Activated CD8-positive, alpha-beta memory T cell treated with anti-CD3 and anti-CD28 coated beads, Interleukin-2, amount 50 U/mL, for 1 hour (primary cell): ENCODE measurements around the gene ATP5MC2.
"Not testable (repeated sequence)": the region's sequence is repeated elsewhere in the genome, so short reads cannot be mapped to it uniquely, and the experiment has no call there.

Experiments
- DNase-seq: peaks from one replicate; pipeline ENCODE4 v3.0.0-alpha.2; 2020; ENCODE audit errors: extremely low read depth

The ATP5MC2 gene

DNA sequence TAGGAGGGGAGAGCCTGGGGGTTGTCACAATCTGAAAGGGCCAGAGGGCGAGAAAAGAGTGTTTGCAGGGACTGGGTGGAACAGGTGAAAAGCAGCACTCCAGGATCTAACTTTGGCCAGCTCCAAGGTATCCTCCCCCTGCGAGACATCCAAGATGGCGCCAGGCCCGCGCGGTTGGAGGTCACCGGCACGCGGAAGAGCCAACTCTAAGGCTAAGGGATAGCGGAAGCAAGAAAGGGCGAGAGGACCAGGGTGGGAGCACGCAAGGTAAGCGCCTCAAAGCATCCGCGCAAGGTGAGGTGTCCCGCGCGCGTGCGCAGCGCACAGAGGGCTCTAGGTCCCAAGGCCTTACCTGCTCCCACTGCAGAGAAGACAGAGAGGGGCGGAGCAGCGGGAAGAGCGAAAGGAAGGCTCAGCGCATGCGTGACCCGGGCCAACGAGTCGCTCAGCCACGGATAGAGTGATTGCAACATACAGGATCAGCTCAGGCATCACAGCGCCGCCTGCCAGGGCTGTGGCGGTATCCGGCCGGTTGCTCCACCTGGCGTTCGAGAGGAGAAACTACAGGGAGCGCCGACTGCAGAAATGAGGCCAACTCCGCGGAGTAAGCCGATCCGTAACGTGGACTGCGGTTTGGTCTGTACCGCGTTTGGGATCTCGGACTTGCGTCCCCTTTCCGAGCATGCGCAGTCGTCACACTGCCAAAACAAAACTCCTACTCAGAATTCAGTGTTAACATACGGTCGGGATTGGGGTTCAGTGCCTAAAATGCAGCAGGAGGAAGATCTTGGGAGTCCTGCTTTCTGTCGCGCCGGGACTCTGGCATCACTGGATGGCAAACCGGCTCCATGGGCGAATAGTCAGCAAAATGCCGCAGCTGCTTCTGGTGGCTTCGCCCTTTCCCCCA is at the start of gene ATP5MC2:
Gene ATP5MC2, minus strand, starts transcription at position 383 of the 907 bp plus-strand sequence. CDS start 3,469 bp downstream, outside the sequence.
- DNase-seq, result peak; percentile 92

- no peak for DNase-seq
Observed at GRCh38 chr12:53722450-53723041, 46.7 kb upstream of the ATP5MC2 start.

GRCh38 chr12:53720946-53721345 is 45.1 kb upstream of the ATP5MC2 start:
- DNase-seq, result no peak

GRCh38 chr12:53719649-53720048 is 43.8 kb upstream of the ATP5MC2 start:
- no peak for DNase-seq

- not testable (repeated sequence) for DNase-seq
Observed at GRCh38 chr12:53718567-53718966, 42.7 kb upstream of the ATP5MC2 start.

- DNase-seq, result no peak
Observed at GRCh38 chr12:53717319-53717718, 41.4 kb upstream of the ATP5MC2 start.

- DNase-seq, result no peak
Observed at GRCh38 chr12:53714004-53714403, 38.1 kb upstream of the ATP5MC2 start.

GRCh38 chr12:53713516-53713915 is 37.6 kb upstream of the ATP5MC2 start:
- no peak for DNase-seq

DNA sequence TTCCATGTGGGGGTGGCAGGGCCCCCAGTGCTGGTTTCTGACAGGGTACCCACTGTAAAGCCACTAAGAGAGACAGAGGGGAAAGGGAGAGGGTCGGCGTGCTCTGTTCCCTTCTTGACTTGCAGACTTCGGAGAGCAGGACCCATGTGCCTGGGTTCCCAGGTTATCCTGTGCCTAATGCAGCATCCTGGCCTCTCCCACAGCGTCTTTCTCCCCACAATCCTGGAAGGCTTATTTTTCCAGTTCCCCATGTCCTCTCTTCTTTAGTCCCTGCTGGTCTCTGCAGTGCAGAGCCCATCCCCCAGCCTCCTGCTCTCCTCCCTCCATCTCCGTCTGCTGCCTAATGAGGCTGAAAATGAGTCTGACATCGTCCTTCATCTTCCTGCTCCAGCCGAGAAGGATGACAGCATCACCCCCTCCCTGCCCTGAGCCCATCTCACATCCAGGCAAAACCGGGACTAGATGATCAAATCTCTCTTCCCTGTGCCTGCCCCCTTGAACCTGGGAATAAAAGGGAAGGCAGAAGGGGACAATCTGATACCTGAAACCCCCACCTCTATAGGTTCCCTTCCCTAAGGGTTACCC is 36.3 kb upstream of the ATP5MC2 start:
- DNase-seq, result no peak

GRCh38 chr12:53710091-53710490 is 34.2 kb upstream of the ATP5MC2 start:
- no peak for DNase-seq

DNA sequence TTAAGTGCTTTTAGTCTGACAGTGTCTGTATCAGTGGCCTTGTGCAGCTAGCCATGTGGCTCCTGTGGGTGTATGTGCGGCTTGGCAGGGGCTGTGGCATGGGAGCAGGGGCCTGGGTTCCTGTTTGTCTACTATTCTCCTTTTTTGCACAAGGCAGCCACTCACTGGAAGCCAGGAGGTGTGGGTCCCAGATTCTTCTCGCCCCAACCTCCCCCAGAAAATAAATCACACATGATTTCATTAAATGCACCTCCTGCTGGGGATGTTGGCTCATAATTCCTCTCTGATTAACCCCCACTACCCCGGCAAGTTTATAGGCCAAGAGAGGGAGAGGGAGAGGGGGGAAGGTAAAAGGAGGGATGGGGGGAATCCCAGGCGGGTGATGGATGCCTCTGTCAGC is 33.8 kb upstream of the ATP5MC2 start:
- DNase-seq, result no peak

- no peak for DNase-seq
Observed at GRCh38 chr12:53706080-53706479, 30.2 kb upstream of the ATP5MC2 start.

DNA sequence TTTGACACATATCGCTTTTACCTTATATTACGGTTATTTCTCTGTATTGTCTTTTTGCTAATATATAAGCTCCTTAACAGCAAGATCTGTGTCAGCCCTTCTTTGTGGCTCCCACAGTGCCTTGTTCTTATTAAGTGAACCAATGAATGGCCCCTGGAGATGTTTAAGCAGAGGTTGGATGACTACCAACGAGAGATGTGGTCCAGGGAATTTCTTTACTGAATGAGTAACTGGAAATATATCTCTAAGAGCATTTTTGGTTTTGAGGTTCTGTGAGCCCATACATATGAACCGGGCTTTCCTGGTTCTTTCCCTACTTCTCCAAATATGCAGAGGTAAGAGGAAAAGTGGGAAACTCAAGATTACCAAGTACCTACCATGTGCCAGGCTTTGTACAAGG is 27.9 kb upstream of the ATP5MC2 start:
- DNase-seq, result no peak

DNA sequence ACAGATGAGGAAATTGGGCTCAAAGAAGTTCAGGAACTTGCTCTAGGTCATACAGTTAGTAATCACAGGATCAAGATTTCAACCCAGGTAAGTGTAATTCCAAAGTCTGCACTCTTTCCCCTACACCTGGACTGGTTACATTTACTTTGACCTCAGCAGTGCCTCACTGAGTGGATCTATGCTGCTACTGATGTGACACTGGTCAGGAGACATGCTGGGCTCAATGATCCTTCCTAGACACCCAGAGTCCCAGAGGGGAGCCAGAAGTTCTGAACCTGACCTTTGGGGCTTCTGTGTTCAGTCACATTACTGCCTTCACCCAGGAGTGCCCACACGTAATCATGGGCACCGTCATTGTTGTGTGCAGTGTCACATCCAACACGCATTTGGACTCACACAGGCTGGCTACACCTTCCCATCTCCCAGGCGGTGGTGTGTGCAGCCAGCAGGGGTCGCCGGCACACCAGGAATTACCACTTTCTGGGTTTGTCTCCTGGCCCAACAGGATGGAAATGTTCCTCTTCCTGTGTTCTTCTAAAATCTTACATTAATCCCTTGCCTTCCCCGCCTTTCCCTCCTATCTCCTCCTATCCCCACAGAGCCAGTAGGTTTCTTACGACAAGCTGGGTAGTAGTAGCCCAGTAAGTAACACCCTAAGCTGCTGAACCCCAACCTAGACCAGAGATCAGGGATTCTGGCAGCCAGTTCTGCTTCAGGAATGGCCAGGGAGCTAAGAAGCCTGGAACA is 25.8 kb upstream of the ATP5MC2 start:
- peak; percentile 19 for DNase-seq

GRCh38 chr12:53700567-53700966 is 24.7 kb upstream of the ATP5MC2 start:
- no peak for DNase-seq

DNA sequence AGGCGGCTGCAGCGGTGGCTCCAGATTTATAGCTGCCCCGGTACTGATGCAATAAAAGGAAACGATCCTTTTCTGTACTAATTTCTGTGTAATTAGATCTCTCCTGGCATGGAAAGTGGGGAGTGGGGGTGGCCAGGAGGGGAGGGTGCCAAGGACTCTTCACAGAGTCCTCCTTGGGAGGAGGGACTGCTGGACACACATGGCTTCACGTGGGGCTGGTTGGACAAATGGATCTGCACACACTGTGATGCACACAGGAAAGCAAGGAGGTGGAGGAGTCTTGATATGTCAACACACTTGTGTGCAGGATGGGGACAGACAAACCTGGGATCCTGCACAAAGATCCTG is 23.8 kb upstream of the ATP5MC2 start:
- no peak for DNase-seq

GRCh38 chr12:53698948-53699677 is 23.2 kb upstream of the ATP5MC2 start:
- DNase-seq, result no peak

DNA sequence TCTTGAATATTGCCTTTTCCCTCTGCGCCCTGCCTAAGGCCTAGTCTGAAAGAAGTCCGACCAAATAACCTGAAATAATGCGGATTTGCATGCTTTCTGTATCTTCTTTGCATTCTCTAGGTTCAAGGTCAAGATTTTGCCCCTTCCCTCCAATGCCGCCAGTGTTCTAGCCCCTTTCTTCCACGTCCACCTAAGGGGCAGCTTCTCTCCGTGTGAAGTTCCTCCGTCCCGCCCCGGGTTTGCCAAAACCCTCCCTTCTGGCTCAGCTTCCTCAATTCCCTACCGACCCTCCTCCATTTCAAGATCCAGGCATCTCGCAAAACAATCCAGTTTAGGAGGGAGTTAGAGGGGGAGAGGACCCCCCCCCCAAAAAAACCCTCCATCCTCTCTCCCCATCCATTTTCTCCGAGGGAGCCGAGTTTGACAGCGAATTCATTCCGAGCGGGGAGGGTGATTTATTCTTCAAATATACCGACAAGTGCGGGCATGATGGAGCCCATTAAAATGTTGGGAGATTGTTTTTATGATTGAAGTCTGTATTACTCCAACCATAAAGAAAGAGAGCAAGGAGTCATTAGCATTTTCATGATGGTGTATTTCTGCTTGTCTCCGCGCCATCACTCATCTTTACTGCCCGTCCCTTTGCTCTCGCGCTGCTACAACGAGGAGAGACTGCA is 20.9 kb upstream of the ATP5MC2 start:
- DNase-seq, result no peak

GRCh38 chr12:53696285-53696654 is 20.4 kb upstream of the ATP5MC2 start:
- DNase-seq, result no peak

DNA sequence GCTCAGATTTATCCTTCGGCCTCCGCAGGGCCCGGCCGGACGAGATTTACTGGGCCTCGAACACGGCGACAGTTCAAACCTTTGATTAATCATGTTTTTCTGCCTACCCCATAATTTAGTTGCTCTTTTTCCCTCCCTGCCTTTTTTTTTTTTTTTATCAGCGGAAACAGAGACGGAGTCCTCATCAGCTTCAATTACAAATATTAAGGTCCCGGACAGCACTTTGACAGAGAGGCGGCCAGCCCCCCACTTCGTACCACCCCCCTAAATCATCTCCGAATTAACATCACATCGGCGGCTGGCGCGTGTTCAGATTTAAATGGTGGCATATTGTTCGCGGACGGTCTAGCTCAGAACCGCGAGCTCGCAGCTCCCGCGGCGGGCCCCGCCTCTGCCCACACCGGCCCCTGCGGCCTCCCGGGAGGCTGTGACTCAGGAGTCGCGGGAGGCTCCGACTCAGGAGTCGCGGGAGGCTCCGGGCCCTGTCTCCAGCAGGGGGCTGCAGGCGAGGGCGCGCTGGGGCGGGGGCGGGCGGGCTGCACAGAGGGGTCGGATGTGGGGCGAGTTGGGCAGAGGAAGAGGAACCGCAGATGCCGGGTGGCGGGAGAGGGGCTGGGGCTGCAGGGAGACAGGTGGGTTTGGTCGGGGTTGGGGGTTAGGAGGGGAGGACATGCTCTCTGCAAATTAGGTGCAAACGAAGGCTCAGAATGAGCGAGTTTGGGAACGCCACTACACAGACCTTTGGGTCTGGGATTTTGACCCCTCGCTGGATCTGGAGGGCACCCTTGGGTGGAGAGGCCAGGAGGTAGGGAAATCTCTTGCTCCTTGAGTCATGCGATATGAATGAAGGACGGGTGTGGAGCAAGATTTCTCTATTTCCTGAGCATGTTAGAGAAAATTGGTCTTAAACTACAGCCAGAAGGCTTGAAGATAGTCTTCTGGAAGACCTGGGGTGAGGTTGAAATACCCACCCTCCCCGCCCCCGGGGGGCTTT is 19.6 kb upstream of the ATP5MC2 start:
- DNase-seq, result no peak
